Hematopoietic multipotent progenitor cell treated with erythropoietin and hydrocortisone succinate and interleukin-3 and kit ligand, for 8 days (in vitro differentiated cells): ENCODE measurements around the gene ACP3.
"Not testable (repeated sequence)": the region's sequence is repeated elsewhere in the genome, so short reads cannot be mapped to it uniquely, and the experiment has no call there.

Experiments
- DNase-seq: peaks from one replicate; pipeline ENCODE4 v3.0.0-alpha.2; 2015

The ACP3 gene

DNA sequence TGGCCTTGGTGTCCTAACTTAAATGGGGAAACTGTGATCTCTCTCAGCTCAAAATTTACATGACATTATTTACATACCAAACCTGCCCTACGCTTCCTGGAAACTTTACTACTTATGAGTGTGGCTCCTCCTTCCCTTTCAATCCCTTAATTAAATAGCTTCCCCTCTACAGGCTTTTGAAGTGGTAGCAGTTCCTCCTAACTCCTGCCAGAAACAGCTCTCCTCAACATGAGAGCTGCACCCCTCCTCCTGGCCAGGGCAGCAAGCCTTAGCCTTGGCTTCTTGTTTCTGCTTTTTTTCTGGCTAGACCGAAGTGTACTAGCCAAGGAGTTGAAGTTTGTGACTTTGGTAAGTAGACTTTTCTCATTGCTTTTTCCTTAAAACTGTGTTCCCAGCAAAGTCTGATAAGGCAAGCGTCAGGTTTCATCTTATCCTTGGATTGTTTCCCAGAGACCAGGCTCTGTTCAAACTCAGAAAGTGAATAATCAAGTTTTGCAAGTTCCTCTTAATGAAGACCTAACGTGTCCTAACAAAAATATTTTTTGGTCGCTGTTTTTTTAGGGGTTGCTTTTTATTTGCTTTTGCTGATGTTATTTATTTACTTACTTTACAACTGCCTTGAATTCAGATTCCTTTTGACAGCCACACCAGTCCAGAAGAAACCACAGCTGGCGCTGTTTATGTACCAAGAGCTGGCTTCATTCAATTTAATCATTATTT is at the start of gene ACP3:
ACP3 (plus strand) TSS at position 179 of the 720 bp plus-strand sequence; CDS start at position 229, 50 bp downstream.
- peak; percentile 31 for DNase-seq

DNA sequence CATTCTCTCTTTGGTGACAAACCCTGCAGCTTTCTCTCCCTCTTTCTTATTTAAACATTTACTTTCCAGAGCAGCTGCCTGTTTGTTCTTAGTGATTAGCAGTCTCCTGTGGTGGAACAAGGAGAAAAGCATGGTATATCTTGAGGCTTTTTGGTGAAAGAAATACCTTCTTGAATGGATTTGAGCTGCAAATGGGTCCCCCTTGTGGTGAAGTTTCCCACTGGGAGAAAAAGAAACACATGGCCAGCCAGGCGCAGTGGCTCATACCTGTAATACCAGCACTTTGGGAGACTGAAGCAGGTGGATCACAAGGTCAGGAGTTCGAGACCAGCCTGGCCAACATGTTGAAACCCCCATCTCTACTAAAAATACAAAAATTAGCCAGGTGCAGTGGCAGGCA is 48.3 kb upstream of the ACP3 start:
- DNase-seq: peak; percentile 53

DNA sequence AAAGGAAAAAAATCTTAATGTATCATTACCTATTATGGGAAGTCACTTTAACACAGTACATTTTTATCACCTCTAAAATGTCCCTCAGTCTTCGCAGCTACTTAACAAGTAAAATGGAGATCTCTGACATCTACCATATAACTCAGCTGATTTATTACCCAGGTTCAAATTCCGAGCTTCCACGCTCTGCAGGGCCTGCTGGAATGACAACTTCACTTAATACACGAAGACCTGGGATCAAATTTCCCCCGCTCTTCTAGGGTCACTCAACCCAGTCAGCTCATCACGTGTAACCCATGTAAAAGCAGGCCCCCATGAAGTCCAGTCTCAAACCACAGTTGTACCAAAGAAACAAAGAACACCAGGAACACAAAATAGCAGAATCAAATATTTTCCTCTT is 44.2 kb upstream of the ACP3 start:
- no peak for DNase-seq

GRCh38 chr3:132276228-132276906 is 40.8 kb upstream of the ACP3 start:
- no peak for DNase-seq

GRCh38 chr3:132279030-132279429 is 38.2 kb upstream of the ACP3 start:
- DNase-seq: no peak

GRCh38 chr3:132283440-132283839 is 33.8 kb upstream of the ACP3 start:
- DNase-seq: peak; percentile 42

DNA sequence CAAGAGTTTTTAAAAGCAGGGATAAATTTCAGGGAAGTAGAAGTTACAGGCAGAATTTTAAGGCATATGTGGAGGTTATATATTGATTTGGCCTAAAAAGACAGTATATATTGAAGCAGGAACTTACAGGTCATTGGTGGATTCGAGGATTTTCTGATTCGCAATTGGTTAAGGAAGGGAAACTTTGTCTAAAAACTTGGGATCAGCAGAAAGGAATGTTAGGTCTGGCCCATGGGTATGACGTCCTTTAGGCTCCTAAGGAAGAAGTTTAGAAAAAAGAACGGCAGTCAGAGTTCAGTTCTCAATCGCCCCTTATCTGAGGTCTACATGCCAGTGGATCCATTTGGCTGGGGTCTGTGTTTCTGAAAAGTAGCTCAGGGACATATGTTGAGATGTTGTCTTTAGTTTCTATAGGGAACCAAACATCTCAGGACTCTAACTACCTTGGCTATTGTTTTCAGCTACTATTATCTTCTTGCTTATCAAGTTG is 33.2 kb upstream of the ACP3 start:
- no peak for DNase-seq

DNA sequence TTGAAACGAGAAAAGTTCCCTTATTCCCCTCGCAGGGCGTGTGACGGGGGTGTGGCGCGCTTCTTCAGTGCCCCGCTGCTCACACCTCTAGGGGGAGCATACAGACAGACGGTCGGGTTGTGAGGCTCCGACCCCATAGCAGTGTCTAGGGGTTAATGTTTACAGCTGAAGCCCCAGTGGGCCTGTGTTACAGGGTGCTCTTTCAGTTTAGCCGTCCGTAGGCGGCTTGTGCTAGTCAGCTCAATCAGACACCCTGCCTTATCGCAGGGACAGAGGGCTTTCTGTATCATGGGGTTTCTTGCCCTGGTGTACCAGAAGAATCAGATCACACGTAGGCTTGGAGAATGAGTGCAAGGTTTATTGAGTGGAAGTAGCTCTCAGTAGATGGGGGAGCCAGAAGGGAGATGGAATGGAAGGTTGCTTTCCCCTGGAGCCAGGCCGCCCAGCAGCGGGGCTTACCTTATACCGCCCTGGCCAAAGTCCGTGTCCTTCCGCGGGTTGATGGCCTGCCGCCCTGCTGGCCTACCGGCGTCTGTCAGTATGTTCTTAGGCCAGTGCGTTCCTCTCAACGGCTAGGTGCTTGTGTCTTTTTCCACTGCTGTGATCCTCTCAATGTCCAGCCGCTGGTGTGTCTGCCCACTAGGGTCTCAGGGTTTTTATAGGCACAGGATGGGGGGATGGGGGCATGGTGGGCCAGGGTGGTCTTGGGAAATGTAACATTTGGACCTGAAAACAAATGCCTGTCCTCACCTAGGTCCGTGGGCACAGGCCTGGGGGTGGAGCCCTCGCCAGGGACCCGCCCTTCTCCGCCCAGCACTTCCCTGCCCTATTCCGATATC is 32.2 kb upstream of the ACP3 start:
- no peak for DNase-seq

GRCh38 chr3:132285620-132285945 is 31.6 kb upstream of the ACP3 start:
- DNase-seq: no peak

DNA sequence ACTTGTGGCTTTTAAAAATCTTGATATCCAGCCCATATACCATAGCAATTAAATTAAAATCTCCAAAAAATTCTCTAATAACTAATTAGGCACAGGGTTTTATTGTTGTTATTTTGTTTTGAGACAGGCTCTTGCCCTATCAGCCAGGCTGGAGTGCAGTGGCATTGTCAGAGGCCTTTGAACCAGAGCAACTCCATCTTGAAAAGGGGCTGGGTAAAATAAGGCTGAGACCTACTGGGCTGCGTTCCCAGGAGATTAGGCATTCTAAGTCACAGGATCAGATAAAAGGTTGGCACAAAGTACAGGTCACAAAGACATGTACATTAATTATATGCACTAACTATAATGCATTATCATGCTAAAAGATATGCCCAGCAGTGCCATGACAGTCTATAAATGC is 31.2 kb upstream of the ACP3 start:
- no peak for DNase-seq

- DNase-seq: no peak
Measured at GRCh38 chr3:132288357-132288756, 28.9 kb upstream of the ACP3 start.

DNA sequence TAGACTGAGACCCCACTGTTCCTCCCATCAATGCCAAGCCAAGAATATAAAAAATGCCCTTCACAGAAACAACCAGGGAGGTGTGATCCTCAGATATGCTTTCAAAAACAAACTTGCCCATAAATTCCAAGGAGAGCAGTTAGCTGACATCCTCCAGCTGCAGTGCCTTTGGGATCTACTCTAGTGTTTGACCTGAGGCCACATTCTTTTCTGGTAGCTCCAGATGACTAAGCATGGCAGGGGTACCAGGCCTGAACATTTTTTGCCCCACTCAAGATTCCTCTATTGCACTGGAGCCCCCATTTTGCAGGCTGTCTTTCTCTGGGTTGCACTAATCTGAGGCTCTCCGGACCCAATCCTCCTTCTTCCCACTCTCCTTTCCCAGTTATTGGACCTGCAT is 27.9 kb upstream of the ACP3 start:
- DNase-seq: no peak

GRCh38 chr3:132290833-132291232 is 26.4 kb upstream of the ACP3 start:
- DNase-seq: no peak

DNA sequence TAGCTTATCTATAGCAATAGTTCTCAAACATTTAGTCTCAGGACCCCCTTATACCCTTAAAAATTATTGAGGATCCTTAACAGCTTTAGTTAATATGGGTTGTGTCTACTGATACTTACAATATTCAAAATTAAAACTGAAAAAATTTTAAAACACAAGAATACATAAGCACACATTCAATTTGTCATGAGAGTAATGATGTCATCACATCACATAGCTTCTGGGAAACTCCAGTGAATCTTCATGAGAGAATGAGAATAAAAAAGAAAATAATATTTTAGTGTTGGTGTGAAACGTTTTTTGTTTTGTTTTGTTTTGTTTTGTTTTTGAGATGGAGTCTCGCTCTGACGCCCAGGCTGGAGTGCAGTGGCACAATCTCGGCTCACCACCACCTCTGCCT is 25.2 kb upstream of the ACP3 start:
- DNase-seq: no peak

GRCh38 chr3:132293251-132293650 is 24.0 kb upstream of the ACP3 start:
- no peak for DNase-seq

GRCh38 chr3:132294906-132295305 is 22.3 kb upstream of the ACP3 start:
- DNase-seq: peak; percentile 69

- DNase-seq: peak; percentile 56
Measured at GRCh38 chr3:132303336-132304201, 13.6 kb upstream of the ACP3 start.

DNA sequence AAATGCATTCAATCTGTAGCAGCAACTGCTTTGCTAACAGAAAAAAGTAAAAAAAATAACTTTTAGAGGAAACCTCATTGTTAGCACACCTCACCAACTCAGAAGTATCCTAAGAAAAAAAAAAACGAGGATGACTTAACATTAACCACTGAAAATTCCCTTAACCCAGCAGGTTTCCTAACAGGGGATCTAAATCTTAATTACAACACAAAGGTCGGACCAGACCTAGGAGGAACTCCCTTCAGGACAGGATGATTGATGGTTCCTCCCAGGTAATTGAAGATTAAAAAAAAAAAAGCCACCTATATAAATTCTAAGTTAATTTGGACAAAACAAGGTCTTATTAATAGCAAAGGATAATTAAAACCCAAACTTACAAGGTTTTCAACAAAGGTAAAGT is 12.9 kb upstream of the ACP3 start:
- DNase-seq: not testable (repeated sequence)

GRCh38 chr3:132310057-132310456 is 7.2 kb upstream of the ACP3 start:
- DNase-seq: not testable (repeated sequence)

DNA sequence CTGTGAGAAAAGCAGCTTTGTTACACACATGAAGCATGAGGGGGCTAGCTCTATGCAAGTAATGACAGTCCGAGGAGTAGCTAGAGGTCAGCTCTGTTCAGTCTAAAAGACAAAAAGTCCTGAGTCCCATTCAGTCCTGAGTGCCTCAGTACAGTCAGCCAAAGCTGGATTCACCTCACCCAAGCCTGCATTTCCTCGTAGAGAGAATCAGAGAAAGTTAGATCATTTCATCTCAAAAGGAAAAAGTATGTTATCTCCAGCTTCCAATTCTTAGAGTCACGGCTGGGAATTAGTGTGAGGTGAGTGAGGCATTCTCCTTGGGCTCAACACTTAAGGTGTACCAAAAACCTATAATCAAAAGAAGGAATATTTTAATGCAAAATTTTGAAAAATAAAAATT is 5.9 kb upstream of the ACP3 start:
- DNase-seq: no peak

- no peak for DNase-seq
Measured at GRCh38 chr3:132311841-132312240, 5.4 kb upstream of the ACP3 start.

- no peak for DNase-seq
Measured at GRCh38 chr3:132315851-132316250, 1.4 kb upstream of the ACP3 start.

DNA sequence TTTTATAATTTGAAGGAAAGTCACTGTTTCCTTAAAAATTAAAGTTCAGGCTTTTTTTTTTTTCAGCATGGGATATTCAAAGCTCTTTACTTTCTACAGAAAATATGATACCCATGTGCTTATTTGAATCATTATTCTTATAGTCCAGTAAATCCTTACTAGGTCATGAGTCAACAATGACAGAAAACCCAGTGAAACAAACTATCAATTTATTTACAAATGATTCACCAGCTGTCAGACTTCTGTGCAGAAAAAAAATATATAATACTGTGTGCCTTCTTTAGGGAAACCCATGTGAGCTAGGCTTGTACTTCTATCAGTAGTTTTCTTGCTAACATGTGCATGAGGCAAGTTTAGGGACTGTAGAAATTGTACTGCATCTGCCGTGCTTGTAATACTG is 1.2 kb downstream of the ACP3 start:
- no peak for DNase-seq
